ENCODE data around the gene TCEANC2.
"Not testable (repeated sequence)": the region's sequence is repeated elsewhere in the genome, so short reads cannot be mapped to it uniquely, and the experiment has no call there.

TCEANC2 gene

GRCh38 chr1:54080598-54081049, 27.2 kb downstream of the TCEANC2 start:
- no peak overlapping the region for H3K27ac ChIP-seq
- no peak overlapping the region for H3K4me3 ChIP-seq

DNA sequence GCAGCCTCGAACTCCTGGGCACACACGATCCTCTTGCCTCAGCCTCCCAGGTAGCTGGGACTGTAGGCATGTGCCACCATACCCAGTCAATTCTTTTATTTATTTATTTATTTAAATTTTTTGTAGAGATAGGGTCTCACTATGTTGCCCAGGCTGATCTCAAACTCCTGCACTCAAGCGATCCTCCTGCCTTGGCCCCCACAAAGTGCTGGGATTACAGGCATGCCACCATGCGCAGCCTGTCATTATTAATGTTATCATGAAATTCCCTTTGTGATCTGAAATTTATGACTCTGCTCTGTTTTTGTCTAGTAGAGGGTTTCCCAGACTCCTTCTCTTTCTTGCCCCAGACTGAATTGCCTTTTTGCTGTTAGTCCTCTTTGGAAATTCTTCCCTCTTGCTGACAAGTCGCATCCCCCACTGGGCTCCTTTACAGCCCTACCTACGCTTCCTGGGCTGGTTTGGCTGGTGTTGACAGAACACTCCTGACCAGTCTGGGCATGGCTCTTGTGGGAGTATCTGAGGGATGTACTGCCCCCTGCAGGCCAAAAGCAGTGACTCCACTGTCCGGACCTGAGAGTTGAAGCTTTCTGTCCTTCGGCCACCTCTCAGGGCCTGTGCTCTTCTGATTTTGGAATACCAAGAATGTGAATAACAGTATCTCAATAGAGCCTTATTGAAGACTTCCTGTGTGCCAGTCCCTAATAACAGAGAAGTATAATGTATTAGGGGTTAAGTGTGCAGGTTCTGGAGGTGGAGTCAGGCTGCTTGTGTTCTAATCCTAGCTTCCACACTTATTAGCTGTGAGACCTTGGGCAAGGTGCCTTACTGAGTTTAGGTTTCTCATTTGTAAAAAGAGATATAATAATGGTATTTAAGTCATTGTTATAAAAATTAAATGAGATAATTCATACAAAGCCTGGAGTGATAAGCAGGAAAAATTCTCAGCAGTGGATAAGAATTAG, 28.2 kb downstream of the TCEANC2 start:
- Histone ChIP-seq H3K4me3 (no peak overlapping the region), H3K27ac (no peak overlapping the region)

- no peak overlapping the region for H3K27ac ChIP-seq
- H3K4me3 ChIP-seq = no peak overlapping the region
These were observed 31.4 kb downstream of the TCEANC2 start for GRCh38 chr1:54084794-54085193.

- Histone ChIP-seq H3K27ac (no peak overlapping the region), H3K4me3 (no peak overlapping the region)
These were observed 33.3 kb downstream of the TCEANC2 start for GRCh38 chr1:54086754-54087153.

DNA sequence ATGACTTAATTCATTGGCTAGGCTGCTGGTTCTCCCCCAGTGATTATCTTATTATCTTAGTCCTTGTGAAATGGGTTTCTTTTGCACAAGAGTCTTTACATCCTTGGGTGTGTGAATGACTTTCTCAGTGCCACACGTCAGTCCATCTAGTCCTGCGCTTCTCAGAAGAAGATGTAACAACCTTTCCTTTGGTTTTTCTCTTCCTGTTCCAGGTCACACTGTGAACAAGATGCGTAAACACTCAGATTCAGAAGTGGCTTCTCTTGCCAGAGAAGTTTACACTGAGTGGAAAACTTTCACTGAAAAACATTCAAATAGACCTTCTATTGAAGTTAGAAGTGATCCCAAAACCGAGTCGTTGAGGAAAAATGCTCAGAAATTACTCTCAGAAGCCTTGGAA, 35.0 kb downstream of the TCEANC2 start:
- no peak overlapping the region for H3K4me3 ChIP-seq
- no peak overlapping the region for H3K27ac ChIP-seq

- no peak overlapping the region for H3K4me3 ChIP-seq
- H3K27ac ChIP-seq = no peak overlapping the region
These were observed 38.3 kb downstream of the TCEANC2 start for GRCh38 chr1:54091666-54092065.

DNA sequence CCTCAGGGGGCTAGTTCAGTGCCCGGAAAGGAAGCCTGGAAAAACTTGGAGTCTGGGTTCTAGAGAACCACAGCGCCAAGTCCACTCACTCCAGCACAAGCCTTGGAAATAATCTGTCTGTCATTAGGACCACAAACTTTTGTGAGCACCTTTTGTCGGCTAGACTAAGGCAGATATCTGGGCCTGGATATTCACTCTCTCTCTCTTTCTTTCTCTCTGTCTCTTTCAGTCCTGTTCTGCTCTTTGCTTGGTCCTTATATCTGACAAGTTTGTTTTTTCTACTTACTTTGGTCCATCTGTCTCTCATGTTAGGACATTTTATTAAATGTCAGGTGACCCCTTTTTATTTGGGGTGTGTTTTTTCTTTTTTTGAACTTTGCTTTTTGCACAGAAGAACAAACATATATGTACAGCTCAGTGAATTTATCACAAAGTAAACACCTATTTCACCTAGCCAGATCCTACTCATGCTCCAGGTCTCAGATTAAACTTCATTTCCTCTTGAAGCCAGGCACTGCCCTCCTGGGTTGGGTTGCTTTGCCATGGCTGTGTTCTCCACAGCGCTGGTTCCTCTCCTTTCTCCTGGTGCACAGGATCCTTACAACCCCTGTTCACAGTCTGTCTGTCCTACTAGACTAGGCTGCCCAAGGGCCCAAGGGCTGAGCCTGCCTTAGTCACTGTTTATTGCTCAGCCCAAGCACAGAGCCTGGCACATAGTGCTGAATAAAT, 40.8 kb downstream of the TCEANC2 start:
- no peak overlapping the region for H3K27ac ChIP-seq
- H3K4me3 ChIP-seq = no peak overlapping the region

GRCh38 chr1:54094730-54095105, 41.3 kb downstream of the TCEANC2 start:
- H3K27ac ChIP-seq, H3K4me3 ChIP-seq: not testable (repeated sequence)

DNA sequence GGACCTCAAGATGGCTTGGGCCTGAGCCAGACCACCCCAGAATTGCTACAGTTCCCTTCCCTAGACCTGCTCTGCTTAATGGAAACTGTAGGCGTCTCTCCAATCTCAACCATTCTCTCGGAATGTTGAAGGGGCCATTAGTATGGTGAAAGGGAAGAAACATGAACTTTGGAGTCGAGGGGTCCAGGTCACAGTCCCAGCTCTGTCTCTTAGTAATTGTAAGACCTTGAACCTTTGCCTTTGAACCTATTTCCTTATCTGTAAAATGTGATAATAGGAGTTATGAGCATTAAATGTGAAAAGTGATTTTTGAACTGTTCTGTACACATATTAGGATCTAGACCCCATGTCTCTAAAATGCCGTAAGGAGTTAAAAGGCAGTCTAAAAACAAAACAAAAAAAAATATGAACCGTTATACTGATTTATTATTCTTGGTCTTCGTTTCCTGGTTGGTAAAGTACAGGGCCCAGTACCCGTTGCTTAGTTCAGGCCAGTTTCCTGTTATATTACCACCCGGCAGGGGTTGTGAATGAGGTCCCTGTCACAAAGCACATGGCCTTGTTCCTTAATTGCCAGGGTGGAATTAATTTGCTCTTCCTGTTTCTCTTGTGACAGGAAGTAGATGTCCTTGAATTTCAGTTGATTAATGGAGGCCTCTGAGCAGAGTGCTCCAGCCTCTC, 42.3 kb downstream of the TCEANC2 start:
- Histone ChIP-seq H3K27ac (peak overlapping the region in 4 of 21 experiments; percentile 5 to 52 (median 14)), H3K4me3 (no peak overlapping the region)

DNA sequence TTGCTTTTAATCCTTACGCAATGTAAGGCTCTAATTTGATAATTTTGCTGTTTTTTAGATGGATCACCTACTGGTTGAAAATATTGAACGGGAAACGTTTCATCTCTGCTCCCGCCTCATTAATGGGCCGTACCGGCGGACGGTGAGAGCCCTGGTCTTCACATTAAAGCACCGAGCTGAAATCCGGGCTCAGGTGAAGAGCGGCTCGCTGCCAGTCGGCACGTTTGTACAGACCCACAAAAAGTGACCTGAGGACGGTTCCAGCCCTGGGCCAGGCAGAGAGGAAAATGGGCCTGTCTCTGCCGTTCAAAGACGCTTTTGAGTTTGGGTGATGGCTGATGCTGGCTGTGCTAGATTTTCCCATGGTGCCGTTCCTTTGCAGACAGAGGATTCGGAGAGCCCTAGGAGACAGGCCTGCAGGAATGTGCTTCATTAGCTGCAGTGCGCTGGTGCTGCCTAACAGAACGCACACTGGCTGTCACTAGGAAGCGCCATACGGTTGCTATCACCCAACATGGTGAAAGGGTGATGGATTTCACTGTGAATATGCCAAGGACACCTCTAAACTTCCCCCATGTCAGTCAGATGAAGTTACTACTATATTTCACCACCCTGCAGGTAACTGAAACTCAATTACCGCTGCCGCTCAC, 42.9 kb downstream of the TCEANC2 start:
- H3K27ac ChIP-seq = peak overlapping the region in 2 of 21 experiments; percentile 15 to 52
- no peak overlapping the region for H3K4me3 ChIP-seq

- no peak overlapping the region for H3K4me3 ChIP-seq
- no peak overlapping the region for H3K27ac ChIP-seq
These were observed 43.5 kb downstream of the TCEANC2 start for GRCh38 chr1:54096877-54097240.

DNA sequence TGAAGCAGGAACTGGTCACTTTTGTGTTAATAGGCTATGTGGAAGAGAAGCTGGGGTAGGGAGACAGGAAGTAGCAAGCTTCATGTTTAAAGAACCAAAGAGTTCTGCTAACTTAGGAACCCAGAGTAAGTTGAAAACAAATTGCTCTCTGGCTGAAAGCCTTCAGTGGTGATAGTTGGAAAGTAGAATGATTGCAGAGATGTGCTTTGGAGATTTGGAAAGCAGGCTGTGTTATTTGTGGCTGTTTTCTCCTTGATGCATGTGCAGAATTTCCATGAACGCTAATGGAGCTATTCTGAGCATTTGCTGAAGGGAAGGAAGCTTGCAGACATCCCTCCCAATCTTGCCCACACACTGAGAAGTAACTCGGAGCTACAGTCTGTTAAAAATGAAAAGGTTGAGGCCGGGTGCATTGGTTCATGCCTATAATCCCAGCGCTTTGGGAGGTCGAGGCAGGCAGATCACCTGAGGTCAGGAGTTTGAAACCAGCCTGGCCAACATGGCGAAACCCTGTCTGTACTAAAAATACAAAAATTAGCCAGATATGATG, 45.7 kb downstream of the TCEANC2 start:
- Histone ChIP-seq H3K27ac (no peak overlapping the region), H3K4me3 (no peak overlapping the region)

DNA sequence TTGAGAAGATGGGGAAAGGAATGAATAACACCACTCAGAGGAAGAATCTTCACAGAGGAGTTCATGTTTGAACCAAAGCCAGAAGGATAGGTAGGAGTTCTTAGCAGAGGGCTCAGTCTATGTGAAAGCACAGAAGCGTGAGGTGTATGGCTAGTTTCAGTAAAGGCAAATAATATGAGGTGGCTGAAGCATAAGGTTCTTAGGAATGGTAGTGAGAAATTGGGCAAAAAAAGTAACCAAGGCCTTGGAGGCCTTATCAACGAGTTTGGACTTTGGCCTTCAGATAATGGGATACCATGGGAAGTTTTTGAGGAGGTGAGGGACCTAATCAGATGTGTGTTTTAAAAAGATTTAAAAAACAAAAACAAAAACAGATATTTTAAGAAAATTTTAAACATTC, 47.1 kb downstream of the TCEANC2 start:
- no peak overlapping the region for H3K4me3 ChIP-seq
- no peak overlapping the region for H3K27ac ChIP-seq

DNA sequence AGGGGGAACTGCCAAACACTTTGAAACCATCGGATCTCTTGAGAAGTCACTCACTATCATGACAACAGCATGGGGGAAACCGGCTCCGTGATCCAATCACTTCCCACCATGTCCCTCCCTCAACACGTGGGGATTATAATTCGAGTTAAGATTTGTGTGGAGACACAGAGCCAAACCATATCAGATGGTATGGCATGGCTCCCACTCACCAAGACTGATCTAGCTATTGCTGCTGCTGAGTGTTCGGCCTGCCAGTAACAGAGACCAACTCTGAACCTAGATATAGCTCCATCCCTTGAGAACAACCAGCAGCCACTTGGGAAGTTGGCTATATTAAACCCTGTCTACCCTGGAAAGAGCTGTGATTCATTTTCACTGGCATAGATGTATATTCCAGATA, 50.0 kb downstream of the TCEANC2 start:
- no peak overlapping the region for H3K4me3 ChIP-seq
- no peak overlapping the region for H3K27ac ChIP-seq

DNA sequence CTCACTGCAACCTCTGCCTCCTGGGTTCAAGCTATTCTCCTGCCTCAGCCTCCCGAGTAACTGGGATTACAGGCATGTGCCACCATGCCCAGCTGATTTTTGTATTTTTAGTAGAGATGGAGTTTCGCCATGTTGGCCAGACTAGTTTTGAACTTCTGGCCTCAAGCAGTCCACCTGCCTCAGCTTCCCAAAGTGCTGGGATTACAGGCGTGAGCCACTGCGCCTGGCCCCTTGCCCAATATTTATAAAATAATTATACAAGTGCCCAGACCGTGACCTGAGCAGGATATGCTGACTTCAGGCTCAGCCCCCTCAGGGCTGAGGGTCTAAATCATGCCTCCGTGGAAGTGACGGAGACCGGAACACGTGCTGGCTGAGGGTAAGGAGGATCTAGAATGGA, 51.2 kb downstream of the TCEANC2 start:
- H3K4me3 ChIP-seq, H3K27ac ChIP-seq: not testable (repeated sequence)

DNA sequence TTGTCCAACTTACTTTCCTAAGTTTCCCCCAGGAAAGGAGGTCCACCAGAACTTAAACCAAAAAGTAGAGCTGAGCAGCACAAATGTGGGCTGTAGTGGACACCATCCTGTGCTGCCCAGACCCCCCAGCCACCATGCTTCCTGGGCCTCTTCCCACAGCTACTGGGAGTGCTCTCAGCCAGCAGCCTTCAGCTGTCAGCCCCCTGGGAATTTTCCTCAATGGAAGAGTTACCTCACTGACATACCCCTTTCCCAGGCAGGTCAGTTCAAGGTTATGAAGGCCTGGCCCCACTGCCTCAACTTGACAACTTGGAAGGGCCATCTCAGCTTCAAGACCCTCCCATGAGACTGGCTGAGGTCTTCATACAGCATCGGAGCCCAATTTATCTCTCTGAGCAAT, 51.7 kb downstream of the TCEANC2 start:
- Histone ChIP-seq H3K27ac (no peak overlapping the region), H3K4me3 (no peak overlapping the region)

DNA sequence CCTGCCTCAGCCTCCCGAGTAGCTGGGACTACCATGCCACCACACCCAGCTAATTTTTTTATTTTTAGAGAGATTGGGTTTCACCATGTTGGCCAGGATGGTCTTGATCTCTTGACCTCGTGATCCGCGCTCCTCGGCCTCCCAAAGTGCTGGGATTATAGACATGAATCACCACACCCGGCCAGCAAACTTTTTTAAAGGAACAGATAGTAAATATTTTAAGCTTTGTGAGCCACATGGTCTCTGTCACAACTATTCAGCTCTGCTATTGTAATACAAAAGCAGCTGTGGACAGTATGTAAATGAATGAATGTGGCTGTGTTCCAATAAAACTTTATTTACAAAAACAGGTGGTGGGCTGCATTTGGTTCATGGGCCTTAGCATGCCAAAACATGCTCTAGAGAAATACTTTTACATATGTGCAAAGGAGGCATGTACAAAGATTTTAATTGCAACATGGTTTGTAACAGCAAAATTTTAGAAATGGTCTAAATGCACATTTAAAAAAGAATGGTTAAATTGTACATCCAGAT, 52.4 kb downstream of the TCEANC2 start:
- Histone ChIP-seq H3K27ac (no peak overlapping the region), H3K4me3 (no peak overlapping the region)

GRCh38 chr1:54107131-54107530, 53.7 kb downstream of the TCEANC2 start:
- H3K27ac ChIP-seq = no peak overlapping the region
- H3K4me3 ChIP-seq = no peak overlapping the region

- H3K4me3 ChIP-seq = no peak overlapping the region
- H3K27ac ChIP-seq = no peak overlapping the region
These were observed 54.7 kb downstream of the TCEANC2 start for GRCh38 chr1:54108156-54108555.

All from skin epidermis (tissue), 12 donors.